ENCODE results near the gene MMP24. TPM values are rescaled to one million over a fixed set of nuclear protein-coding genes. Genes with fewer than 3 reads are reported as not detected.

The MMP24 gene
- polyA plus RNA-seq (2012; rRNA removed), result 18.1 and 19.0 TPM in 2 replicates
- polyA plus RNA-seq (2012; cell fraction: cytosol; rRNA removed), result 12.5 and 17.9 TPM in 2 replicates
- polyA plus RNA-seq (2012; cell fraction: nucleus; rRNA removed), result 9.5 and 12.9 TPM in 2 replicates

DNA sequence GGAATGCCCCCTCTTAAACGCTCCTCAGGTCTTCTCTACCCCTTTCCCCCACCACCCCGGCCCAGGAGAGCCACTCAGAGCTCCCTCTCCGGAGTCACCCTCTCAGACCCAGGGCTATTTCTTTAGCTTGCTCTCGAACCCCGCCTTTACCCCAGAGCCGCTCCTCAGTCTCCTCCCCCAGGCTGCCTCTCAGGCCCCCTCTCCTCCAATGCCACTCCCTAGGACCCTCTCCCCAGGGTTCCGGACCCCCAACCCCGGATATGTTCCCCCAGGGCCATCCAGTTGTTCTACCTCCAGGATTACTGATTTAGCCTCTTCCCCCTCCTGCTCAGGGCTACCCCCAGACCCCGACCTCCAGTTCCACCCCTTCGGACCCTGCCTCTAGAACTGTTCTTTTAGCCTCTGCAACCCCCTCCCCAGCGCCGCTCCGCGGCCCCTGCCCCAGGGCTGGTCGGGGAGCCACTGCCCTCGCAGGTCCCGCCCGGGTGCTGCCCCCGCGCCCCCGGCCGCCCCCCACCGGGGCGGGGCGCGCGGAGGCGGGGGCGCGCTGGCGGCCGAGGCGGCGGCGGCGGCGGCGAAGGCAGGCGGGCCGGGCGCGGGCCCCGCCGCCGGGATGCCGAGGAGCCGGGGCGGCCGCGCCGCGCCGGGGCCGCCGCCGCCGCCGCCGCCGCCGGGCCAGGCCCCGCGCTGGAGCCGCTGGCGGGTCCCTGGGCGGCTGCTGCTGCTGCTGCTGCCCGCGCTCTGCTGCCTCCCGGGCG lies at the start of gene MMP24:
Gene MMP24 (plus strand): TSS at position 565 of the 758 bp plus-strand sequence. CDS start 49 bp downstream, at position 614.
- WGBS (ENCODE audit: low lambda C conversion rate), result 10% methylated on average over 14 of the region's 70 CpGs

DNA sequence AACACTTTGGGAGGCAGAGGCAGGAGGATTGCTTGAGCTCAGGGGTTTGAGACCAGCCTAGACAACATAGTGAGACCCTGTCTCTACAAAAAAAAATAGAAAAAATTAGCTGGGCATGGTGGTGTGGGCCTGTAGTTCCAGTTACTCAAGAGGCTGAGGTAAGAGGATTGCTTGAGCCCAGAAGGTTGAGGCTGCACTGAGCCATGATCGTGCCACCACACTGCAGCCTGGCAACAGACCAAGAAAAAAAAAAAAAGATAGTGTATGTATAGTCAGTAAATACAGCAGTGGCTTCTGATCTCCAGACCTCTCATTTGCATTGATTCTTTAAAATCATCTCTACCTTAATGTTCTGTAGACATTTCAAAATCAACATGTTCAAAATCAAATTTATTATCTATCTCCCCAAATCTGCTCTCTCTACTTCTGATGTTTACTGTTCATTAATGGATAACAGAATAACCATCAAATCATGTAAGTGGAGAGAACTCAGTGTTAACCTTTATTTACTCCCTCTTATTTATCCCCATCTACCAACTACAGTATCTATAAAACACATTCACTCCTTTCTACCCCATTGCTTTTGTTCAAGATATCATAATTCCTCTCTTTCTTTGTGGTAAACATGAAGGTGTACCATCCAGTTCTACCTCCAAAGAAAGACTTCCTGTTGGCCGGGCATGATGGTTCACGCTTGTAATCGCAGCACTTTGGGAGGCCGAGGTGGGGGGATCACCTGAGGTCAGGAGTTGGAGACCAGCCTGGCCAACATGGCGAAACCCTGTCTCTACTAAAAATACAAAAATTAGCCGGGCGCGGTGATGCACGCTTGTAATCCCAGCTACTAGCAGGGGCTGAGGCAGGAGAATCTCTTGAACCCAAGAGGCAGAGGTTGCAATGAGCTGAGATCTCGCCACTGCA lies 46.9 kb upstream of the MMP24 start:
- Histone ChIP-seq H3K9ac (no peak overlapping the region), H2AFZ (ENCODE audit: low read depth) (no peak overlapping the region), H4K20me1 (ENCODE audit: insufficient read depth) (no peaks in the 10 kb centered on the region), H3K9me3 (no peaks in the 10 kb centered on the region), H3K79me2 (ENCODE audit: insufficient read depth) (no peaks in the 10 kb centered on the region), H3K36me3 (replicated peaks in 1 of 2; ENCODE audit: control insufficient read depth in 1 of 2, insufficient read depth in 2 of 2, low read length in 1 of 2) (no peaks in the 10 kb centered on the region), H3K4me3 (ENCODE audit: low read depth in 2 of 2, low read length in 1 of 2) (no peak overlapping the region), H3K27me3 (ENCODE audit: insufficient read depth) (no peaks in the 10 kb centered on the region), H3K27ac (ENCODE audit: low read depth in 2 of 2, low read length in 1 of 2) (no peak overlapping the region), H3K4me2 (no peak overlapping the region), H3K4me1 (ENCODE audit: control insufficient read depth in 1 of 2, insufficient read depth in 2 of 2, low read depth in 1 of 2, low read length in 1 of 2) (no peaks in the 10 kb centered on the region), H3K9me2 (no peaks in the 10 kb centered on the region), H3F3A (replicated peaks; ENCODE audit: insufficient read depth) (peaks cover 4% of the 10 kb centered on the region)
- no peak for DNase-seq
- 89% methylated on average over 11 of the region's 11 CpGs for WGBS (ENCODE audit: low lambda C conversion rate)
- ChIA-PET POLR2A (no interaction called here), CTCF (interaction anchor here (1.0 kb wide), 1 partner anchor 35 kb away, joined by 3 read pairs; no protein-coding TSS in a partner anchor)
- TF ChIP-seq SMC3 (IDR thresholded peaks at IDR 0.05; ENCODE audit: low read depth, low read length) (no peak), CHD2 (IDR thresholded peaks at IDR 0.05; ENCODE audit: low read length, partially characterized antibody) (no peak), FOSL2 (IDR thresholded peaks at IDR 0.05; ENCODE audit: borderline replicate concordance, low read depth) (no peak), RCOR1 (IDR thresholded peaks at IDR 0.05; ENCODE audit: low read length) (no peak), NFIC (IDR thresholded peaks at IDR 0.05; ENCODE audit: borderline replicate concordance) (no peak), EP300 (IDR thresholded peaks at IDR 0.05; ENCODE audit: borderline replicate concordance in 1 of 2, low read depth in 1 of 2, low read length in 1 of 2) (no peak)
- TF ChIP-seq, protein P1, sequence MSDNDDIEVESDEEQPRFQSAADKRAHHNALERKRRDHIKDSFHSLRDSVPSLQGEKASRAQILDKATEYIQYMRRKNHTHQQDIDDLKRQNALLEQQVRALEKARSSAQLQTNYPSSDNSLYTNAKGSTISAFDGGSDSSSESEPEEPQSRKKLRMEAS (IDR thresholded peaks at IDR 0.05; ENCODE audit: low read depth), result no peak
- TF ChIP-seq, protein P2, sequence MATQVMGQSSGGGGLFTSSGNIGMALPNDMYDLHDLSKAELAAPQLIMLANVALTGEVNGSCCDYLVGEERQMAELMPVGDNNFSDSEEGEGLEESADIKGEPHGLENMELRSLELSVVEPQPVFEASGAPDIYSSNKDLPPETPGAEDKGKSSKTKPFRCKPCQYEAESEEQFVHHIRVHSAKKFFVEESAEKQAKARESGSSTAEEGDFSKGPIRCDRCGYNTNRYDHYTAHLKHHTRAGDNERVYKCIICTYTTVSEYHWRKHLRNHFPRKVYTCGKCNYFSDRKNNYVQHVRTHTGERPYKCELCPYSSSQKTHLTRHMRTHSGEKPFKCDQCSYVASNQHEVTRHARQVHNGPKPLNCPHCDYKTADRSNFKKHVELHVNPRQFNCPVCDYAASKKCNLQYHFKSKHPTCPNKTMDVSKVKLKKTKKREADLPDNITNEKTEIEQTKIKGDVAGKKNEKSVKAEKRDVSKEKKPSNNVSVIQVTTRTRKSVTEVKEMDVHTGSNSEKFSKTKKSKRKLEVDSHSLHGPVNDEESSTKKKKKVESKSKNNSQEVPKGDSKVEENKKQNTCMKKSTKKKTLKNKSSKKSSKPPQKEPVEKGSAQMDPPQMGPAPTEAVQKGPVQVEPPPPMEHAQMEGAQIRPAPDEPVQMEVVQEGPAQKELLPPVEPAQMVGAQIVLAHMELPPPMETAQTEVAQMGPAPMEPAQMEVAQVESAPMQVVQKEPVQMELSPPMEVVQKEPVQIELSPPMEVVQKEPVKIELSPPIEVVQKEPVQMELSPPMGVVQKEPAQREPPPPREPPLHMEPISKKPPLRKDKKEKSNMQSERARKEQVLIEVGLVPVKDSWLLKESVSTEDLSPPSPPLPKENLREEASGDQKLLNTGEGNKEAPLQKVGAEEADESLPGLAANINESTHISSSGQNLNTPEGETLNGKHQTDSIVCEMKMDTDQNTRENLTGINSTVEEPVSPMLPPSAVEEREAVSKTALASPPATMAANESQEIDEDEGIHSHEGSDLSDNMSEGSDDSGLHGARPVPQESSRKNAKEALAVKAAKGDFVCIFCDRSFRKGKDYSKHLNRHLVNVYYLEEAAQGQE (IDR thresholded peaks at IDR 0.05; ENCODE audit: low read depth, low read length), result no peak
- TF ChIP-seq, protein P3, sequence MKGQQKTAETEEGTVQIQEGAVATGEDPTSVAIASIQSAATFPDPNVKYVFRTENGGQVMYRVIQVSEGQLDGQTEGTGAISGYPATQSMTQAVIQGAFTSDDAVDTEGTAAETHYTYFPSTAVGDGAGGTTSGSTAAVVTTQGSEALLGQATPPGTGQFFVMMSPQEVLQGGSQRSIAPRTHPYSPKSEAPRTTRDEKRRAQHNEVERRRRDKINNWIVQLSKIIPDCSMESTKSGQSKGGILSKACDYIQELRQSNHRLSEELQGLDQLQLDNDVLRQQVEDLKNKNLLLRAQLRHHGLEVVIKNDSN (IDR thresholded peaks at IDR 0.05; ENCODE audit: borderline replicate concordance, low read depth), result no peak

More for the DNA sequence above, at the start of gene MMP24:
- Histone ChIP-seq H4K20me1 (ENCODE audit: insufficient read depth) (no peaks in the 10 kb centered on the region), H3F3A (replicated peaks; ENCODE audit: insufficient read depth) (peaks cover 4% of the 10 kb centered on the region), H3K36me3 (replicated peaks in 1 of 2; ENCODE audit: control insufficient read depth in 1 of 2, insufficient read depth in 2 of 2, low read length in 1 of 2) (no peaks in the 10 kb centered on the region), H3K4me2 (peak within 1 kb of the TSS; percentile 66), H2AFZ (ENCODE audit: low read depth) (no peak within 1 kb of the TSS), H3K79me2 (ENCODE audit: insufficient read depth) (no peaks in the 10 kb centered on the region), H3K9me2 (no peaks in the 10 kb centered on the region), H3K27ac (ENCODE audit: low read depth in 2 of 2, low read length in 1 of 2) (peak within 1 kb of the TSS in 1 of 2 experiments; percentile 36; a peak in 1 of 4 replicates), H3K4me1 (ENCODE audit: control insufficient read depth in 1 of 2, insufficient read depth in 2 of 2, low read depth in 1 of 2, low read length in 1 of 2) (no peaks in the 10 kb centered on the region; a peak in 1 of 4 replicates), H3K4me3 (ENCODE audit: low read depth in 2 of 2, low read length in 1 of 2) (peak within 1 kb of the TSS; percentile 36 to 46; a peak in 3 of 4 replicates), H3K27me3 (ENCODE audit: insufficient read depth) (no peaks in the 10 kb centered on the region), H3K9ac (no peak within 1 kb of the TSS), H3K9me3 (no peaks in the 10 kb centered on the region)
- ChIA-PET POLR2A (interaction anchor here (1.0 to 1.9 kb wide), 3 partner anchors 16 to 79 kb away, joined by 3 to 5 read pairs (median 4); partner anchors contain the start of gene EDEM2), CTCF (interaction anchor here (0.6 to 3.4 kb wide), 7 partner anchors 13 to 353 kb away, joined by 3 to 19 read pairs (median 5); partner anchors contain the start of gene GGT7)
- DNase-seq, result peak; percentile 84
- TF ChIP-seq CTCF (IDR thresholded peaks at IDR 0.05), result no peak
- TF ChIP-seq, protein P1 (IDR thresholded peaks at IDR 0.05; ENCODE audit: low read depth), result no peak

Data from SK-N-SH (cell line).